SU-DHL-6 (cell line): ENCODE results near the gene SETD1B.

Experiments
- H2AFZ ChIP-seq: fragments of 200-600 bp; sonication (generic); 2 replicates; pipeline ENCODE4 v1.6.1; 2014; ENCODE audit warnings: low read depth, mild to moderate bottlenecking, moderate library complexity, mixed read lengths, antibody characterized with exemption, low read length; ENCODE audit not compliant: severe bottlenecking
- H3F3A ChIP-seq: fragments of 200-600 bp; shearing (Covaris generic); 2 replicates; pipeline ENCODE4 v1.6.0; 2016; ENCODE audit warnings: antibody characterized with exemption, mild to moderate bottlenecking; ENCODE audit not compliant: insufficient read depth
- H3K27ac ChIP-seq: fragments of 200-600 bp; sonication (generic); 2 replicates; pipeline ENCODE4 v1.5.1; 2016; ENCODE audit warnings: low read depth, mild to moderate bottlenecking, low read length, moderate library complexity, mixed read lengths
- H3K27me3 ChIP-seq: fragments of 200-600 bp; sonication (generic), shearing (Covaris generic); 2 replicates; pipeline ENCODE4 v1.6.0; 2014; ENCODE audit warnings: mild to moderate bottlenecking, low read length
- H3K36me3 ChIP-seq: fragments of 200-600 bp; sonication (generic); 2 replicates; pipeline ENCODE4 v1.6.1; 2014; ENCODE audit warnings: mild to moderate bottlenecking, low read length, mixed read lengths
- H3K4me2 ChIP-seq: fragments of 300-600, 200-600 bp; shearing (Covaris generic), sonication (generic); 2 replicates; pipeline ENCODE4 v1.6.0; 2014; ENCODE audit warnings: low read length, low read depth, mild to moderate bottlenecking; ENCODE audit not compliant: poor library complexity, severe bottlenecking
- H3K4me3 ChIP-seq: fragments of 200-600 bp; sonication (generic); 2 replicates; pipeline ENCODE4 v1.5.1; 2014; ENCODE audit warnings: antibody characterized with exemption, low read length, mild to moderate bottlenecking, mixed read lengths; ENCODE audit not compliant: insufficient read depth, poor library complexity, severe bottlenecking
- H3K79me2 ChIP-seq: fragments of 200-600 bp; sonication (generic); 2 replicates; pipeline ENCODE4 v1.6.1; 2014; ENCODE audit warnings: mild to moderate bottlenecking, low read length, moderate library complexity; ENCODE audit not compliant: insufficient read depth
- H3K9ac ChIP-seq: fragments of 200-600 bp; sonication (generic); 2 replicates; pipeline ENCODE4 v1.7.0; 2014; ENCODE audit warnings: mild to moderate bottlenecking, low read length
- H3K9me2 ChIP-seq: fragments of 200-600 bp; sonication (generic); replicated peaks from 2 replicates; pipeline ENCODE4 v1.6.1; 2014; ENCODE audit warnings: low read length; ENCODE audit not compliant: insufficient read depth
- H3K9me3 ChIP-seq: fragments of 200-600 bp; sonication (generic); 2 replicates; pipeline ENCODE4 v1.6.1; 2014; ENCODE audit warnings: low read length, mixed read lengths; ENCODE audit not compliant: insufficient read depth
- H4K20me1 ChIP-seq: fragments of 200-600 bp; sonication (generic); 2 replicates; pipeline ENCODE4 v1.6.1; 2014; ENCODE audit warnings: low read depth, mild to moderate bottlenecking, antibody characterized with exemption, low read length, moderate library complexity, mixed read lengths
- EZH2phosphoT487 ChIP-seq: fragments of 200-600 bp; sonication (generic), shearing (Covaris generic); conservative IDR thresholded peaks from 2 replicates; pipeline ENCODE4 v1.6.1; 2018; ENCODE audit warnings: mild to moderate bottlenecking, antibody characterized with exemption, low read length, moderate library complexity, mixed read lengths
- TF ChIP-seq, protein P1 (sequence below): fragments of 200-600 bp; sonication (generic); IDR thresholded peaks from one replicate; pipeline ENCODE4 v1.5.1; 2017; ENCODE audit warnings: antibody characterized with exemption, mild to moderate bottlenecking, low read length, moderate library complexity; ENCODE audit not compliant: insufficient read depth, poor library complexity, severe bottlenecking

Gene SETD1B

DNA sequence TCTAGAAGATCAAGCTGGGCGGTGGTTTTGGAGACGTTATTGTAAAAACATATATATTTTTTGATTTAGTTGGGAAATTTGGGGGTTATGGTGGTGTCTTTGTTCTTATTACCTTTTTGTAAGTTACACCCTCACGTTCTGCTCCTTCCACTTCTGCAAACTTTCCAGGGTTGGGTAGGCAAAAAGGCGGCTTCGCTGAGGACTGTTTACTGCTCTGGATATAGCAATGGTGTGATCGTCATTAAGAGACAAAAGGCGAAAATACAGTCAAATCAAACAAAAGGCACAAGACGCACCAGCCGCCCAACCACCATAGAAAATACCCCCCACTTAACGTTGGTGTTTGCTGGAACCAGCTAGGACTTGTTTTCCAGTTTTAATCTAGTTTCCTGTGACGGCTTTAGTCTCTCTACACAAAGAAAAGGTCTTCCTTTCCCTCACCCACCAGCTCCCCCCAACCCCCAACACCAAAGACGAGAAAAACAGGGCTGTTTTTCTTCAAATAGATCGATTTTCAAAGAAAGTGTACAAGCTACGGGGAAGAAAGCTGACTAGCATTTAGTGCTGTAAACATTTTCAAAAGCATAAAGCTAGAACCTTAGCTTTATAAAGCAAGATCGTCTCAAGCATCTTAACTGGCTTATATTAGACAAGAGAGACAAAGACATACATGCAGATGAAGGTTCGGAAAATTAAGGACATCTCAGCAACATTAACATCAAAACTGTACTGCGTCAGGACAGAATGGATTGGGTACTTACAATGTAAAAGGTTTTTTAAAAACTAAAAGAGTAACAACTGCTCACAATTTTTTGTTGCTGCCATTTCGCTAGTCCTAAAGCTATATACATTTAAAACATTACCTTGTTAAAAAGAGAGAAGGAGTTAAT is 2.0 kb upstream of the SETD1B start:
- H3K4me3 ChIP-seq = peak overlapping the region; percentile 63

DNA sequence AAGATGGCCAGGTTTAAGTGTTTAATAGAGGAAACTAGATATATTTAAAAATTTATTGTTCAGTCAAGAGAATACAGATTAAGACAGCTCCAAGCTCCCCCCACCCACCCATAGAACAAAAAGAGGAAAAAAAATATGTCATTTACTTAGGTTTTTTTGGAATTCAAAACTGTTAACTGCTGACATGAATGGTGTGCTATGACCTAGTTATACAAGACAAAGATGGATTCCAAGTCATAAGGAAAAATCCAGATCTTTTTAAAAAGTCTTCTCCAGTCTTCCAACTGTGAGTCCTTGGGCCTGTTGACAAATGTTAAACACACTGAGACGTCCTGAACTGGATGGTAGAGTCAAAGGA is 1.3 kb upstream of the SETD1B start:
- Histone ChIP-seq H3K27ac (peak overlapping the region; percentile 97), H3K27me3 (no peaks in the 10 kb centered on the region), H3K36me3 (no peaks in the 10 kb centered on the region), H3K9ac (peak overlapping the region; percentile 77), H3K9me3 (no peaks in the 10 kb centered on the region), H3K4me3 (peak overlapping the region; percentile 63), H3K9me2 (no peaks in the 10 kb centered on the region), H3K4me2 (peak overlapping the region; percentile 97), H3F3A (peaks cover 33% of the 10 kb centered on the region), H3K79me2 (peaks cover 44% of the 10 kb centered on the region), H2AFZ (no peak overlapping the region), H4K20me1 (no peaks in the 10 kb centered on the region)
- TF ChIP-seq, protein P1, sequence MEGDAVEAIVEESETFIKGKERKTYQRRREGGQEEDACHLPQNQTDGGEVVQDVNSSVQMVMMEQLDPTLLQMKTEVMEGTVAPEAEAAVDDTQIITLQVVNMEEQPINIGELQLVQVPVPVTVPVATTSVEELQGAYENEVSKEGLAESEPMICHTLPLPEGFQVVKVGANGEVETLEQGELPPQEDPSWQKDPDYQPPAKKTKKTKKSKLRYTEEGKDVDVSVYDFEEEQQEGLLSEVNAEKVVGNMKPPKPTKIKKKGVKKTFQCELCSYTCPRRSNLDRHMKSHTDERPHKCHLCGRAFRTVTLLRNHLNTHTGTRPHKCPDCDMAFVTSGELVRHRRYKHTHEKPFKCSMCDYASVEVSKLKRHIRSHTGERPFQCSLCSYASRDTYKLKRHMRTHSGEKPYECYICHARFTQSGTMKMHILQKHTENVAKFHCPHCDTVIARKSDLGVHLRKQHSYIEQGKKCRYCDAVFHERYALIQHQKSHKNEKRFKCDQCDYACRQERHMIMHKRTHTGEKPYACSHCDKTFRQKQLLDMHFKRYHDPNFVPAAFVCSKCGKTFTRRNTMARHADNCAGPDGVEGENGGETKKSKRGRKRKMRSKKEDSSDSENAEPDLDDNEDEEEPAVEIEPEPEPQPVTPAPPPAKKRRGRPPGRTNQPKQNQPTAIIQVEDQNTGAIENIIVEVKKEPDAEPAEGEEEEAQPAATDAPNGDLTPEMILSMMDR = no peak
- TF ChIP-seq EZH2phosphoT487 = no peak

More for the DNA sequence above, 2.0 kb upstream of the SETD1B start:
- no peaks in the 10 kb centered on the region for H3K9me2 ChIP-seq
- H3K27me3 ChIP-seq = no peaks in the 10 kb centered on the region
- H3K4me2 ChIP-seq = peak overlapping the region; percentile 97
- peaks cover 42% of the 10 kb centered on the region for H3K79me2 ChIP-seq
- H2AFZ ChIP-seq = no peak overlapping the region
- H3K27ac ChIP-seq = peak overlapping the region; percentile 97
- peaks cover 30% of the 10 kb centered on the region for H3F3A ChIP-seq
- H3K9ac ChIP-seq = peak overlapping the region; percentile 77
- H4K20me1 ChIP-seq = no peaks in the 10 kb centered on the region
- no peaks in the 10 kb centered on the region for H3K36me3 ChIP-seq
- TF ChIP-seq EZH2phosphoT487 = no peak
- TF ChIP-seq, protein P1 = no peak
- no peaks in the 10 kb centered on the region for H3K9me3 ChIP-seq

DNA sequence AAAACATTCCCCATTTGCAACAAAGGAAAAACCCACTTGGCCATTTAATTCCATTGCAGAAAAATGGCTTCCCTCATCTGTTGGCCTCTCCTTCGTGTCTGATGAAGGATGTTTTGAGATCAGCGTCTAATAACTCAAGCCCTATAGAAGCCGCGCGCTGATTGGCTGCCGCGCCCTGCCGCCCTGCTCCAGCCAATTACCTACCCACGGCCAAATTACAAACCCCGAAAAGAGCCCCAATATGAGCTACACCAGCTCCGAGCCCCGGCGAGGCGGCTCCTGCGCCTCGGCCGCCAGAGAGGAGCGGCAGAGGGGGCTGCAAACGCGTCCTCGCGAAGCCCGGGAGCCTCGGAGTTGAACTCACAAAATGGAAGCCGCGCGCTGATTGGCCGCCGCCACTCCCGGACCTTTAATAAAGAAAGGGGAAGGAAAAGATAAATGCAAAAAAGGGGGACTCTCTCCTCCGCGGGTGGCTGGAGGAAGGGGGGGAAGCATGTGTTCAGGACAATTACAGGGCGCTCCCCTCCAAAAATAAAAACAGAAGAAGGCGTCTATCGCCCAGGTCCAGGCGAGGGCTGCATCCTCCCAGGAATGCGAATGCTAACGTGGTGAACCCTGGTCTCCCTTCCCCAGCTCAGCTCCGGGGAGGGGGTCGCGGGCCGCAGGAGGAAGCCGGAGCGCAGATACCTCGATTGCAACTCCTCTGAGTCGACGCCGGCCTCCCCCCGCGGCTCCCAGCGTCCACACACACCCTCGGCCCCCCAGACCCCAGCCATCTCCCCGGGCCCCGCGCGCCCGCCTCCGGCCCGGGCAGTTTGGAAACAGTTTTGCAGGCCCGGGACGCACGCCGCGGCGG is 738 bp upstream of the SETD1B start:
- Histone ChIP-seq H3K9ac (peak overlapping the region; percentile 77), H3K4me2 (peak overlapping the region; percentile 97), H4K20me1 (no peaks in the 10 kb centered on the region), H3F3A (peaks cover 34% of the 10 kb centered on the region), H3K27me3 (no peaks in the 10 kb centered on the region), H3K79me2 (peaks cover 44% of the 10 kb centered on the region), H3K9me2 (no peaks in the 10 kb centered on the region), H2AFZ (peak overlapping the region; percentile 58), H3K9me3 (no peaks in the 10 kb centered on the region), H3K27ac (peak overlapping the region; percentile 97), H3K36me3 (no peaks in the 10 kb centered on the region), H3K4me3 (peak overlapping the region; percentile 63)
- TF ChIP-seq EZH2phosphoT487 = no peak
- TF ChIP-seq, protein P1 = no peak
